H9 (cell line): ENCODE results near the gene SEPTIN12. TPM values are rescaled to one million over a fixed set of nuclear protein-coding genes. Genes with fewer than 3 reads are reported as not detected.

Experiments
- DNase-seq: peaks from one replicate; pipeline ENCODE4 v3.0.0-alpha.2; 2017
- H2AFZ ChIP-seq: one replicate; pipeline ENCODE4 v1.6.1; 2013; ENCODE audit warnings: mild to moderate bottlenecking, low read length, control low read depth, moderate library complexity
- H2AK5ac ChIP-seq: 2 replicates; pipeline ENCODE4 v1.6.1; 2013; ENCODE audit warnings: low read length, control low read depth, mixed read lengths; ENCODE audit not compliant: insufficient read length
- H2BK120ac ChIP-seq: one replicate; pipeline ENCODE4 v1.6.1; 2013; ENCODE audit warnings: low read depth, mild to moderate bottlenecking, low read length, control low read depth, inconsistent platforms; ENCODE audit not compliant: poor library complexity, severe bottlenecking
- H2BK12ac ChIP-seq: 2 replicates; pipeline ENCODE4 v1.6.1; 2013; ENCODE audit warnings: low read length, control low read depth, mixed read lengths, low read depth; ENCODE audit not compliant: insufficient read length
- H2BK15ac ChIP-seq: 2 replicates; pipeline ENCODE4 v1.6.1; 2013; ENCODE audit warnings: low read depth, low read length, control low read depth
- H2BK20ac ChIP-seq: one replicate; pipeline ENCODE4 v1.6.1; 2013; ENCODE audit warnings: low read depth, mild to moderate bottlenecking, low read length, control low read depth, inconsistent platforms; ENCODE audit not compliant: poor library complexity, severe bottlenecking
- H2BK5ac ChIP-seq: 2 replicates; pipeline ENCODE4 v1.6.1; 2013; ENCODE audit warnings: low read length, control low read depth, mixed read lengths; ENCODE audit not compliant: insufficient read length
- H3K14ac ChIP-seq: 2 replicates; pipeline ENCODE4 v1.6.1; 2013; ENCODE audit warnings: low read length, control low read depth; ENCODE audit not compliant: insufficient read depth
- H3K18ac ChIP-seq: 2 replicates; pipeline ENCODE4 v1.6.1; 2013; ENCODE audit warnings: low read depth, mild to moderate bottlenecking, mixed read lengths, low read length, control low read depth; ENCODE audit not compliant: insufficient read length
- H3K23ac ChIP-seq: 2 replicates; pipeline ENCODE4 v1.6.1; 2013; ENCODE audit warnings: low read length, control low read depth, mixed read lengths, low read depth; ENCODE audit not compliant: insufficient read length
- H3K23me2 ChIP-seq: 2 replicates; pipeline ENCODE4 v1.6.1; 2013; ENCODE audit warnings: low read depth, mild to moderate bottlenecking, mixed read lengths, low read length, control low read depth; ENCODE audit not compliant: insufficient read length, poor library complexity, severe bottlenecking
- H3K27ac ChIP-seq: 2 replicates; pipeline ENCODE4 v1.5.1; 2013; ENCODE audit warnings: low read length, control low read depth, mixed read lengths, low read depth; ENCODE audit not compliant: insufficient read length
- H3K27me3 ChIP-seq: 2 replicates; pipeline ENCODE4 v1.6.1; 2013; ENCODE audit warnings: low read length, control low read depth, inconsistent platforms; ENCODE audit not compliant: insufficient read depth
- H3K4ac ChIP-seq: 2 replicates; pipeline ENCODE4 v1.6.1; 2013; ENCODE audit warnings: low read depth, mild to moderate bottlenecking, control low read depth, inconsistent platforms, low read length, moderate library complexity
- H3K4me1 ChIP-seq: 2 replicates; pipeline ENCODE4 v1.6.1; 2013; ENCODE audit warnings: low read length, control low read depth, inconsistent platforms; ENCODE audit not compliant: insufficient read depth
- H3K4me2 ChIP-seq: 2 replicates; pipeline ENCODE4 v1.6.1; 2013; ENCODE audit warnings: low read length, control low read depth, mixed read lengths; ENCODE audit not compliant: insufficient read length, insufficient read depth
- H3K56ac ChIP-seq: 2 replicates; pipeline ENCODE4 v1.6.1; 2013; ENCODE audit warnings: low read depth, mild to moderate bottlenecking, mixed read lengths, low read length, control low read depth; ENCODE audit not compliant: insufficient read length
- H3K79me1 ChIP-seq: 2 replicates; pipeline ENCODE4 v1.6.1; 2013; ENCODE audit warnings: low read depth, mild to moderate bottlenecking, moderate library complexity, low read length, control low read depth, inconsistent platforms; ENCODE audit not compliant: insufficient read depth, poor library complexity, severe bottlenecking
- H3K79me2 ChIP-seq: 2 replicates; pipeline ENCODE4 v1.6.1; 2013; ENCODE audit warnings: low read length, control low read depth, inconsistent platforms; ENCODE audit not compliant: insufficient read depth
- H3K9ac ChIP-seq: 2 replicates; pipeline ENCODE4 v1.6.1; 2013; ENCODE audit warnings: low read length, control low read depth, mixed read lengths; ENCODE audit not compliant: insufficient read length; ENCODE audit errors: extremely low read depth
- H3K9me3 ChIP-seq: one replicate; pipeline ENCODE4 v1.6.1; 2013; ENCODE audit warnings: low read depth, low read length, inconsistent platforms; ENCODE audit not compliant: control insufficient read depth
- H3T11ph ChIP-seq: one replicate; pipeline ENCODE4 v1.6.1; 2013; ENCODE audit warnings: mild to moderate bottlenecking, low read length, control low read depth, inconsistent platforms
- H4K20me1 ChIP-seq: one replicate; pipeline ENCODE4 v1.6.1; 2013; ENCODE audit not compliant: control insufficient read depth, insufficient read length, insufficient read depth
- H4K5ac ChIP-seq: 2 replicates; pipeline ENCODE4 v1.6.1; 2013; ENCODE audit warnings: low read depth, mild to moderate bottlenecking, mixed read lengths, low read length, control low read depth; ENCODE audit not compliant: insufficient read length
- H4K8ac ChIP-seq: replicated peaks from 2 replicates; pipeline ENCODE4 v1.6.1; 2013; ENCODE audit warnings: low read length, control low read depth, mixed read lengths, low read depth; ENCODE audit not compliant: insufficient read length
- H4K91ac ChIP-seq: 2 replicates; pipeline ENCODE4 v1.6.1; 2013; ENCODE audit warnings: low read depth, mild to moderate bottlenecking, moderate library complexity, mixed read lengths, low read length, control low read depth; ENCODE audit not compliant: insufficient read length
- H3K27ac Mint-ChIP-seq, 3 experiments: 2 replicates in 2 of 3; 3 replicates in 1 of 3; pipeline ENCODE4 v1.8.0; 2020 to 2021; ENCODE audit warnings: mixed read lengths in 3 of 3, mild to moderate bottlenecking in 1 of 3, moderate library complexity in 1 of 3
- H3K27me3 Mint-ChIP-seq: 2 replicates; pipeline ENCODE4 v1.8.0; 2021; ENCODE audit warnings: low read depth, mild to moderate bottlenecking, moderate library complexity, mixed read lengths
- H3K36me3 Mint-ChIP-seq, 3 experiments: 2 replicates in 2 of 3; 3 replicates in 1 of 3; pipeline ENCODE4 v1.8.0; 2020 to 2021; ENCODE audit warnings: low read depth in 3 of 3, mixed read lengths in 3 of 3; ENCODE audit not compliant: insufficient read depth in 1 of 3
- H3K4me1 Mint-ChIP-seq, 2 experiments: 2 replicates each; pipeline ENCODE4 v1.8.0; 2020; ENCODE audit warnings: mixed read lengths in 2 of 2
- H3K4me3 Mint-ChIP-seq, 2 experiments: 2 replicates in 1 of 2; 3 replicates in 1 of 2; pipeline ENCODE4 v1.8.0; 2020 to 2021; ENCODE audit warnings: mild to moderate bottlenecking in 2 of 2, mixed read lengths in 2 of 2, moderate library complexity in 1 of 2
- H3K9me3 Mint-ChIP-seq, 2 experiments: 2 replicates in 1 of 2; 3 replicates in 1 of 2; pipeline ENCODE4 v1.8.0; 2020; ENCODE audit warnings: mild to moderate bottlenecking in 2 of 2, mixed read lengths in 2 of 2, moderate library complexity in 1 of 2
- CTCF ChIP-seq: fragments of 200-600 bp; sonication (generic); conservative IDR thresholded peaks from 3 replicates; pipeline ENCODE4 v1.8.0; 2021; ENCODE audit warnings: antibody characterized with exemption, mild to moderate bottlenecking
- WGBS: extraction: QIAGEN DNeasy Blood & Tissue Kit; methylation state at CpG from one replicate; pipeline ENCODE4 v1.1.7; 2013; ENCODE audit warnings: missing lambda C conversion rate, low lambda C conversion rate, mixed read lengths; ENCODE audit not compliant: insufficient read length; ENCODE audit errors: extremely low coverage; 5-methylcytosine and 5-hydroxymethylcytosine counted together
- total RNA-seq: library from RNA; stranded (reverse); gene quantifications from 2 replicates; pipeline ENCODE4 v1.2.1, GENCODE V29; 2021

Gene SEPTIN12
- total RNA-seq, 1 experiment from 2014 or later = 0.48 TPM

- H4K8ac ChIP-seq = no peak overlapping the region
- no peaks in the 10 kb centered on the region; the same call in 1 of the 2 replicates for H3K27me3 Mint-ChIP-seq
- no peaks in the 10 kb centered on the region; the same call in 1 of the 2 replicates for H3K27me3 ChIP-seq
- no CpG with 5 or more reads among the region's 25 CpGs for WGBS
- H3K14ac ChIP-seq = no peak overlapping the region
- peaks cover 3% of the 10 kb centered on the region; the same call in 1 of the 2 replicates for H3K4me1 ChIP-seq
- H3K79me2 ChIP-seq = no peaks in the 10 kb centered on the region
- H2BK12ac ChIP-seq = no peak overlapping the region
- H3K4me2 ChIP-seq = no peak overlapping the region
- no peaks in the 10 kb centered on the region for H3K23me2 ChIP-seq
- H3K9ac ChIP-seq = no peak overlapping the region
- H2BK120ac ChIP-seq = no peak overlapping the region
- no peaks in the 10 kb centered on the region for H3K79me1 ChIP-seq
- no peak overlapping the region for H3T11ph ChIP-seq
- H2AK5ac ChIP-seq = no peak overlapping the region
- H4K91ac ChIP-seq = no peak overlapping the region
- no peak overlapping the region for H3K4ac ChIP-seq
- no peaks in the 10 kb centered on the region for H3K9me3 ChIP-seq
- no peak overlapping the region for H3K4me3 Mint-ChIP-seq
- TF ChIP-seq CTCF = no peak
- H3K27ac Mint-ChIP-seq = no peak overlapping the region
- H3K56ac ChIP-seq = no peak overlapping the region
- H4K5ac ChIP-seq = no peak overlapping the region
- DNase-seq = no peak
- H2BK20ac ChIP-seq = no peak overlapping the region
- no peak overlapping the region for H2BK15ac ChIP-seq
- H2BK5ac ChIP-seq = no peak overlapping the region
- H3K18ac ChIP-seq = no peak overlapping the region
- H2AFZ ChIP-seq = no peak overlapping the region
- no peak overlapping the region for H3K23ac ChIP-seq
- H3K4me1 Mint-ChIP-seq = peaks cover 10 to 19% of the 10 kb centered on the region in 2 experiments
- no peaks in the 10 kb centered on the region for H4K20me1 ChIP-seq
- no peak overlapping the region for H3K27ac ChIP-seq
- H3K36me3 Mint-ChIP-seq = no peaks in the 10 kb centered on the region
- no peaks in the 10 kb centered on the region; a peak in 2 of 5 replicates for H3K9me3 Mint-ChIP-seq
These were observed 4.7 kb downstream of the SEPTIN12 start for GRCh38 chr16:4783251-4783950.
